HG03520 (cell line): ENCODE results near the gene UBE2L3.
A peak's percentile ranks its signal among the peaks of the same experiment; 100 is the strongest.
"Not testable (repeated sequence)": the region's sequence is repeated elsewhere in the genome, so short reads cannot be mapped to it uniquely, and the experiment has no call there.

Experiments used
- ATAC-seq: cut with Tn5 transposase; IDR thresholded peaks from one replicate; pipeline ENCODE4 v1.9.1; 2021; ENCODE audit warnings: mild to moderate bottlenecking, moderate library complexity; ENCODE audit not compliant: unreplicated experiment

UBE2L3 gene

GRCh38 chr22:21642584-21643448 lies 75.3 kb downstream of the UBE2L3 start:
- ATAC-seq = no peak

- ATAC-seq = no peak
Observed at GRCh38 chr22:21643533-21644357, 76.2 kb downstream of the UBE2L3 start.

- not testable (repeated sequence) for ATAC-seq
Observed at GRCh38 chr22:21645513-21645912, 78.0 kb downstream of the UBE2L3 start.

- ATAC-seq = no peak
Observed at GRCh38 chr22:21646608-21647590, 79.4 kb downstream of the UBE2L3 start.

GRCh38 chr22:21650280-21650679 lies 82.8 kb downstream of the UBE2L3 start:
- no peak for ATAC-seq

GRCh38 chr22:21650823-21651520 lies 83.5 kb downstream of the UBE2L3 start:
- ATAC-seq = no peak

GRCh38 chr22:21651521-21652009 lies 84.1 kb downstream of the UBE2L3 start:
- ATAC-seq = peak; percentile 22

GRCh38 chr22:21652010-21652546 lies 84.6 kb downstream of the UBE2L3 start:
- ATAC-seq = peak; percentile 88

GRCh38 chr22:21652547-21653545 lies 85.3 kb downstream of the UBE2L3 start:
- ATAC-seq = peak; percentile 6

GRCh38 chr22:21657020-21657359 lies 89.5 kb downstream of the UBE2L3 start:
- ATAC-seq = no peak

GRCh38 chr22:21657360-21658032 lies 90.0 kb downstream of the UBE2L3 start:
- no peak for ATAC-seq

GRCh38 chr22:21659864-21660525 lies 92.5 kb downstream of the UBE2L3 start:
- no peak for ATAC-seq

GRCh38 chr22:21660904-21661303 lies 93.4 kb downstream of the UBE2L3 start:
- ATAC-seq = no peak

GRCh38 chr22:21661991-21662390 lies 94.5 kb downstream of the UBE2L3 start:
- ATAC-seq = no peak

GRCh38 chr22:21663738-21664137 lies 96.2 kb downstream of the UBE2L3 start:
- no peak for ATAC-seq

- ATAC-seq = no peak
Observed at GRCh38 chr22:21665047-21665851, 97.7 kb downstream of the UBE2L3 start.

GRCh38 chr22:21666786-21667185 lies 99.3 kb downstream of the UBE2L3 start:
- no peak for ATAC-seq
